Measurements from ENCODE around the gene EDEM3. TPM values are rescaled to one million over a fixed set of nuclear protein-coding genes. Genes with fewer than 3 reads are reported as not detected.
A peak's percentile ranks its signal among the peaks of the same experiment; 100 is the strongest.

The EDEM3 gene
- total RNA-seq, 1 donor from 2014 or later = 24.1 TPM

DNA sequence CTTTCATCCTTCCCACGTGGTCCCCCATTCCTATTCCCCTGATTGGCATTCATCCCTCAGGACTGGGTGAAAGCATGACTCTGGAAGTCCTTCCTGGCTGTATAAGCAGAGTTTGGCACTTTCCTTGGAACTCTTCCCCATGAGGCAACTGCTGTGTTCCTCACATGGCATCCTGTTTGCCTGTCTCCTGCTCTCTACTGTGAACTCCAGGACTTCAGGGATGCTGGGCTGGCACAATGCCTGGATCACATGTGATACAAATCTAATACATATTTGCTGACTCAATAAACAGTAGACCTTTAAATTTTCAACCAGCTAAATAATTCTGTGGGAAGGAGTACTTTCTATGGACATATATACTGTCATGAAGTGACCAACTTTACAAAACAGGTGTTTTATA is 46.8 kb upstream of the EDEM3 start:
- no peaks in the 10 kb centered on the region for H3K36me3 ChIP-seq

DNA sequence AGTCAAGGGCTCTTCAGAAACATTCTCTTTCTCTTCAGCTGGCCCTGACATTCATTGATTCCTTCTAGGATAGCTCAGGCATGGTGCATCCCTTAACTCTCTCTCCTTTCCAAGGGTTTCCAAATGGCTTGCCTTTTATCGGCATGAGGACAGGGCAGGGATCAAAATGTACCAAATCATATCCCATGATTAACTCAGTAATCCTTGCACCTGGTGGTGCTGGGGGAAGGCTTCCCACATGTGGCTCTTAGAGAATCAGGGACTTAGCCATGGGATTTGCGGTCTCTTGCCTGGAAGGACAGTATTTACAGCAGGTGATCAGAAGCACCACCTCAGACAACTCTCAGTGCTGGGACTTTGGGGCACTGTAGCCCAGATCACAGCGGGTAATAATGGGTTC is 46.2 kb upstream of the EDEM3 start:
- Histone ChIP-seq H3K36me3 (no peaks in the 10 kb centered on the region), H3K27me3 (no peaks in the 10 kb centered on the region), H3K4me1 (peaks cover 14% of the 10 kb centered on the region), H3K9me3 (no peaks in the 10 kb centered on the region), H3K4me3 (no peak overlapping the region), H3K27ac (no peak overlapping the region)
- no peak for TF ChIP-seq POLR2A (IDR thresholded peaks at IDR 0.05)
- TF ChIP-seq POLR2AphosphoS5 (IDR thresholded peaks at IDR 0.05; ENCODE audit: insufficient read depth in 1 of 2, low read depth in 1 of 2) = no peak
- TF ChIP-seq, protein P1, sequence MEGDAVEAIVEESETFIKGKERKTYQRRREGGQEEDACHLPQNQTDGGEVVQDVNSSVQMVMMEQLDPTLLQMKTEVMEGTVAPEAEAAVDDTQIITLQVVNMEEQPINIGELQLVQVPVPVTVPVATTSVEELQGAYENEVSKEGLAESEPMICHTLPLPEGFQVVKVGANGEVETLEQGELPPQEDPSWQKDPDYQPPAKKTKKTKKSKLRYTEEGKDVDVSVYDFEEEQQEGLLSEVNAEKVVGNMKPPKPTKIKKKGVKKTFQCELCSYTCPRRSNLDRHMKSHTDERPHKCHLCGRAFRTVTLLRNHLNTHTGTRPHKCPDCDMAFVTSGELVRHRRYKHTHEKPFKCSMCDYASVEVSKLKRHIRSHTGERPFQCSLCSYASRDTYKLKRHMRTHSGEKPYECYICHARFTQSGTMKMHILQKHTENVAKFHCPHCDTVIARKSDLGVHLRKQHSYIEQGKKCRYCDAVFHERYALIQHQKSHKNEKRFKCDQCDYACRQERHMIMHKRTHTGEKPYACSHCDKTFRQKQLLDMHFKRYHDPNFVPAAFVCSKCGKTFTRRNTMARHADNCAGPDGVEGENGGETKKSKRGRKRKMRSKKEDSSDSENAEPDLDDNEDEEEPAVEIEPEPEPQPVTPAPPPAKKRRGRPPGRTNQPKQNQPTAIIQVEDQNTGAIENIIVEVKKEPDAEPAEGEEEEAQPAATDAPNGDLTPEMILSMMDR (IDR thresholded peaks at IDR 0.05) = no peak
- intact Hi-C loops (cut with DNase I) = no loop called here
- no peak for DNase-seq (ENCODE audit: extremely low spot score in 2 of 2)

More for the DNA sequence above, 46.8 kb upstream of the EDEM3 start:
- no peaks in the 10 kb centered on the region for H3K9me3 ChIP-seq
- DNase-seq (ENCODE audit: extremely low spot score in 2 of 2) = no peak
- TF ChIP-seq, protein P1 (IDR thresholded peaks at IDR 0.05) = no peak
- TF ChIP-seq POLR2A (IDR thresholded peaks at IDR 0.05) = no peak
- TF ChIP-seq POLR2AphosphoS5 (IDR thresholded peaks at IDR 0.05; ENCODE audit: insufficient read depth in 1 of 2, low read depth in 1 of 2) = no peak
- no peak overlapping the region for H3K27ac ChIP-seq
- intact Hi-C loops (cut with DNase I) = no loop called here
- H3K4me1 ChIP-seq = peaks cover 18% of the 10 kb centered on the region
- H3K27me3 ChIP-seq = no peaks in the 10 kb centered on the region
- no peak overlapping the region for H3K4me3 ChIP-seq

DNA sequence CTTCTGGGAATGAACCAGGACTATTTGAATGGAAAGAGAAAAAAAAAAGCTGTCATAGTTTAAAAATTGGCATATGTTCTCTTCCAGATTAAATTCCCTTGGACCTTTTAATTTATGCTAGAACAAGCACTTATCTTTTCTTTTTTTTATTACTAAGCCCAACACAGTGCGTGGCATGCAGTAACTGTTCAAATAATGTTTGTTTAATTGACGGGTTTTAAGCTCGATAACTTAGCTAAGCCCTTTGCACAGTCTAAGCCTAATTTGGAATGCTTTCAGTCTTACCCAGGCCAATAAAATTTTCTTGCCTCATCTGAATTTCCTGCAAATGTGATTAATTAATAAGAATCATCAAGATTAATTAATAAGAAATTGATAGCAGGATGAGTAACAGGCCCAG is 39.3 kb upstream of the EDEM3 start:
- H3K36me3 ChIP-seq = no peaks in the 10 kb centered on the region
- no peaks in the 10 kb centered on the region for H3K9me3 ChIP-seq
- intact Hi-C loops (cut with DNase I) = no loop called here
- H3K4me3 ChIP-seq = no peak overlapping the region
- TF ChIP-seq POLR2A (IDR thresholded peaks at IDR 0.05) = no peak
- no peak for TF ChIP-seq POLR2AphosphoS5 (IDR thresholded peaks at IDR 0.05; ENCODE audit: insufficient read depth in 1 of 2, low read depth in 1 of 2)
- TF ChIP-seq, protein P1 (IDR thresholded peaks at IDR 0.05) = no peak
- peaks cover 23% of the 10 kb centered on the region for H3K4me1 ChIP-seq
- no peak overlapping the region for H3K27ac ChIP-seq
- H3K27me3 ChIP-seq = no peaks in the 10 kb centered on the region
- DNase-seq (ENCODE audit: extremely low spot score in 2 of 2) = no peak

DNA sequence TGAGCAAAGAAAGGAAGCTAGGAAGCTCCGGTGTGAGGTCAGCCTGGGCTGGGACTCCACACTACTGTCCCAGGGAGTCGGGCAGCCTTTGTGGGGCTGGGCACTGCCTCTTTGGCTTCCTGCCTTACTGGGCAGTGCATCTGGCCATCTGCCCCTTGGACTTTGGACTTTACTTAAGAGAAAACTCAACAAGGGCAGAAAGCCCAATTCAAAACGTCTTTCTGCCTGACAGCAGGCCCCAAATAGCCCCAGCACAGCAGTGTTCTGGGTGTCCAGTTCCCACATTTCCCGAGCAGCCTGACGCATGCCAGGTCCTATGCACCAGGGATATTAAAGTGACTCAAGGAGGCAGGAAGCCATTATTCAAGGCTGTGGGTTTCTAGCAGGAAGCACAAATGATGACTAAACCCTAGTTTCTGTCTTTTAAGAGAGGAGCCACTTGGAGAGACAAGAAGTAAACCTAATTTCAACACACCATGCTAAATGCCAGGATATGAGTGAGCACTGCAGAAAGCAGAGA is 37.9 kb upstream of the EDEM3 start:
- Histone ChIP-seq H3K36me3 (no peaks in the 10 kb centered on the region), H3K4me1 (peaks cover 23% of the 10 kb centered on the region), H3K27ac (peak overlapping the region; percentile 66), H3K27me3 (no peaks in the 10 kb centered on the region), H3K9me3 (no peaks in the 10 kb centered on the region), H3K4me3 (no peak overlapping the region)
- DNase-seq (ENCODE audit: extremely low spot score in 2 of 2) = peak in 1 of 2 donors; percentile 93
- TF ChIP-seq, protein P1 (IDR thresholded peaks at IDR 0.05) = no peak
- peak; percentile 34 to 52 for TF ChIP-seq POLR2AphosphoS5 (IDR thresholded peaks at IDR 0.05; ENCODE audit: insufficient read depth in 1 of 2, low read depth in 1 of 2)
- intact Hi-C loops (cut with DNase I) = no loop called here

DNA sequence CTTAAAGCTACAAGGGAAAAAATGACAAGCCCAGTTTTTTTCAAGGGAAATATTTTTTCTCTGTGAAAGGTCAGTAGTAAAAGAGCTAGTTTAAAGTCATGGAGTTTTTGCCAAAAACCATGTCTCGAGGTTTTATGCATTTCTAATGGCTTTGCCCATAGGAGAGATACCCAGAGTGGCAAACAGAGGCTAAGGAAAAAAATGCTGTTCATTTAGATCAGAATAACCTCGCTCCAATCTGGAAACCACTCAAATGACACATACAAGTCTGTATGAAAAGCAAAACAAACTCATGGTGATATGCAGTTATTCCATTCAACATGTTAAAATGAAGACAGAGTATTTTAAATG is 36.9 kb upstream of the EDEM3 start:
- intact Hi-C loops (cut with DNase I) = no loop called here
- no peak for TF ChIP-seq POLR2A (IDR thresholded peaks at IDR 0.05)
- no peak for TF ChIP-seq POLR2AphosphoS5 (IDR thresholded peaks at IDR 0.05; ENCODE audit: insufficient read depth in 1 of 2, low read depth in 1 of 2)
- TF ChIP-seq, protein P1 (IDR thresholded peaks at IDR 0.05) = no peak
- no peak overlapping the region for H3K27ac ChIP-seq
- peaks cover 23% of the 10 kb centered on the region for H3K4me1 ChIP-seq
- no peaks in the 10 kb centered on the region for H3K27me3 ChIP-seq
- no peaks in the 10 kb centered on the region for H3K36me3 ChIP-seq
- no peak overlapping the region for H3K4me3 ChIP-seq
- no peaks in the 10 kb centered on the region for H3K9me3 ChIP-seq
- DNase-seq (ENCODE audit: extremely low spot score in 2 of 2) = no peak

Measured in vagina (tissue), 2 donors.